ENCODE data around the gene AK2. TPM values are rescaled to one million over a fixed set of nuclear protein-coding genes. Genes with fewer than 3 reads are reported as not detected.

The AK2 gene
- total RNA-seq, 2 donors from 2014 or later = 120 to 123 TPM

- Histone ChIP-seq H3K9me3 (no peaks in the 10 kb centered on the region), H3K4me1 (replicated peaks) (no peaks in the 10 kb centered on the region), H3K36me3 (no peaks in the 10 kb centered on the region), H3K4me3 (no peak overlapping the region), H3K27me3 (replicated peaks; ENCODE audit: insufficient read depth) (no peaks in the 10 kb centered on the region), H3K27ac (peak overlapping the region; percentile 26 to 38)
- TF ChIP-seq POLR2A (IDR thresholded peaks at IDR 0.05) (no peak), CTCF (IDR thresholded peaks at IDR 0.05) (peak in 3 of 4 experiments; percentile 67 to 78 (median 72)), POLR2AphosphoS5 (IDR thresholded peaks at IDR 0.05) (peak; percentile 36)
- intact Hi-C loops (cut with DNase I) = loop anchor here (5.0 kb wide), 1 partner anchor 123 kb away; no protein-coding TSS in a partner anchor
- 28% methylated on average over 12 of the region's 12 CpGs for WGBS
- DNase-seq (ENCODE audit: low spot score) = peak; percentile 66
Measured at GRCh38 chr1:33055210-33056008, 18.7 kb upstream of the AK2 start.

- no peaks in the 10 kb centered on the region for H3K36me3 ChIP-seq
- no peaks in the 10 kb centered on the region for H3K4me1 ChIP-seq (replicated peaks)
- H3K9me3 ChIP-seq = no peaks in the 10 kb centered on the region
- no peak overlapping the region for H3K27ac ChIP-seq
- no peak for DNase-seq (ENCODE audit: low spot score)
- no peaks in the 10 kb centered on the region for H3K27me3 ChIP-seq (replicated peaks; ENCODE audit: insufficient read depth)
- WGBS = 78% methylated on average over 17 of the region's 17 CpGs
- H3K4me3 ChIP-seq = no peak overlapping the region
- peak; percentile 25 for TF ChIP-seq POLR2AphosphoS5 (IDR thresholded peaks at IDR 0.05)
- TF ChIP-seq CTCF (IDR thresholded peaks at IDR 0.05) = no peak
- intact Hi-C loops (cut with DNase I) = no loop called here
Measured at GRCh38 chr1:33050221-33051076, 13.8 kb upstream of the AK2 start.

GRCh38 chr1:33049371-33049770 lies 12.7 kb upstream of the AK2 start:
- H3K27ac ChIP-seq = no peak overlapping the region
- H3K36me3 ChIP-seq = no peaks in the 10 kb centered on the region
- TF ChIP-seq POLR2A (IDR thresholded peaks at IDR 0.05) (no peak), POLR2AphosphoS5 (IDR thresholded peaks at IDR 0.05) (no peak), CTCF (IDR thresholded peaks at IDR 0.05) (no peak)
- no peaks in the 10 kb centered on the region for H3K4me1 ChIP-seq (replicated peaks)
- intact Hi-C loops (cut with DNase I) = no loop called here
- no peaks in the 10 kb centered on the region for H3K9me3 ChIP-seq
- no peak for DNase-seq (ENCODE audit: low spot score)
- H3K27me3 ChIP-seq (replicated peaks; ENCODE audit: insufficient read depth) = no peaks in the 10 kb centered on the region
- H3K4me3 ChIP-seq = no peak overlapping the region
- WGBS = 73% methylated on average over 7 of the region's 7 CpGs

GRCh38 chr1:33048426-33048825 lies 11.7 kb upstream of the AK2 start:
- Histone ChIP-seq H3K27ac (no peak overlapping the region), H3K9me3 (no peaks in the 10 kb centered on the region), H3K27me3 (replicated peaks; ENCODE audit: insufficient read depth) (no peaks in the 10 kb centered on the region), H3K36me3 (no peaks in the 10 kb centered on the region), H3K4me1 (replicated peaks) (no peaks in the 10 kb centered on the region), H3K4me3 (no peak overlapping the region)
- no peak for DNase-seq (ENCODE audit: low spot score)
- intact Hi-C loops (cut with DNase I) = no loop called here
- 64% methylated on average over 3 of the region's 3 CpGs for WGBS
- TF ChIP-seq POLR2AphosphoS5 (IDR thresholded peaks at IDR 0.05) (no peak), POLR2A (IDR thresholded peaks at IDR 0.05) (no peak), CTCF (IDR thresholded peaks at IDR 0.05) (no peak)
